Kidney glomerular epithelial cell (primary cell): ENCODE data around the gene XPC.
"Not testable (repeated sequence)": the region's sequence is repeated elsewhere in the genome, so short reads cannot be mapped to it uniquely, and the experiment has no call there.

Experiments
- DNase-seq: peaks from one replicate; lab custom pipeline; 2025; lab: John Stamatoyannopoulos, UW

The XPC gene

DNA sequence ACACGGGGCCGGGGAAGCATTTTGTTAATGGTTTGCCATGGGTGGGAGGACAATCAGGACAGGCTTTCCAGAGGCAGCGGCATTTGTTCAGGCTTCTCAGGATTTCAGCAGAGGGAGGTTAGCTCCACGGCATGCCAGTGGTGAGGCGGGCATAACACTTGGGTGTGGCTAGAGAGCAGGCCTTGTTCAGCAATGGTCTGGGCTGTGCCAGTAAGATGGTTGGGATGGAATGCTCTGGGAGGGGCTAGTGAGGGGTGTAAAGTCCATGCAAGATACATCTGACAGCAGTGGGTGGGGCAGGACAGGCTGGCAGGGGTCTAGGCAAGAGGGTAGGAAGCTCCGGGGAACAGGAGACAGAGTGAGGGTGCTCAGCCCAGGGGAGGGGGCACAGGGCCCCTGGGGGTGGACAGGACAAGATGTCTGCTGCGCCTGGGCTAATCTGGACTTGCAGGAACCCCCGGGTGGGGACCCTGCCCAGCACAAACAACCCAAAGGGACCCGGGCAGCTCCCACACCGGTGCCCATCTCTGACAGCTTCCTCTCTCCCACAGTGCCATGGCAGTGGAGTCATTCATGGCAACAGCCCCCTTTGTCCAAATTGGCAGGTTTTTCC lies 45.1 kb downstream of the XPC start:
- no peak for DNase-seq

DNA sequence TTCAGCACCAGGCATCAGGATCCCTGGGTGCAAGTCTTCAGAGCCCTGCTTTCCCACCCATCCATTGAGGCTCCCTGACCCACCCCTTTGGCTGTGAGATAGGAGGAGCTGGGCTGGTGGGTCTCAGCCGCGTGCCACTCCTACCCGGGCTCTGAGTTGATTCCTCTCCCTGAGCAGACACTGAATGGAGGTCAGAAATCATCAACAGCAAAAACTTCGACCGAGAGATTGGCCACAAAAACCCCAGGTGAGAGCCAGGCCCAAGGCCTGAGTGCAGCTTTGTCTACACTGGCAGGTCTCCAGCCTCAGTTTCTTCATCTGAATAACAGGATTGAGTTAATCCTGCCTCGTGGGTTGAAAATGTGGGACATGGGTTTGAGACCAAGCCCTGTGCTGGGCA lies 45.7 kb downstream of the XPC start:
- DNase-seq: no peak

DNA sequence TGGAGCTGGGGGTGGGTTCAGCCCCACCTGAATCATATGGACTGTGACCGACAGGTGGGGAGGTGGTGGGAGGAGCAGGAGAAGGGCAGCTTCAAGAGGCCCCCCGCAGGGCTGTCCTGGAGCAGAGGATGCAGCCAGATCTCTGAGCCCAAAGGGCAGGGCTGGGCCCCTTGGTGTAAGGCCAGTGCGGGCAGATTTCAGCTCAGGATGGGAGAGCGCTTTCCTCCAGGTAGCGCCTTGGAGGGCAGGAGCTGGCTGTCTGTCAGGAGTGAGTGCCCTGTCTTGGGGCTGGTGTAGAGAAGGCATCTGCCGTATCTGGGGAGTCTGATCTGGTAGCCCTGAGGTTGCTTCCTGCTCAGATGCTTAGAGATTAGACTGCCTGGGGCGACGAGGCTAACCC lies 46.3 kb downstream of the XPC start:
- DNase-seq: no peak

DNA sequence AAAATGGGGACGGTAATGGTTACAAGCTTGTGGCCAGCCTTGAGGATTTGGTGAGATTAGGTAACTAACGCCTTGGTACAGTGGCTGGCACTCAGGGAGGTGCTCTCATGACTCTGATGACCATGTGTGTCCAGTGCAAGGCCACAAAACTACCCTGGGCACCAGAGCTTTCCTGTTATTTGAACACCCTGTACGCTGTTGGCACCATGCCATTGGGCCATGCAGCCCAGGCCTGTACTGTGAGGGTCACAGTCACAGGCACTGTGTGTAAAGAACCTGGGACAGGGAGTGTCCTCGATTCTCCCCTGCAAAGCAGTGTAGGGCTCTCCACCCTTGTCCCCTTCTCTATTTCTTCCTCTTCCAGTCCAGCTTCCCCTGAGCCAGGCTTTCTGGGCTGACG lies 47.3 kb downstream of the XPC start:
- no peak for DNase-seq

DNA sequence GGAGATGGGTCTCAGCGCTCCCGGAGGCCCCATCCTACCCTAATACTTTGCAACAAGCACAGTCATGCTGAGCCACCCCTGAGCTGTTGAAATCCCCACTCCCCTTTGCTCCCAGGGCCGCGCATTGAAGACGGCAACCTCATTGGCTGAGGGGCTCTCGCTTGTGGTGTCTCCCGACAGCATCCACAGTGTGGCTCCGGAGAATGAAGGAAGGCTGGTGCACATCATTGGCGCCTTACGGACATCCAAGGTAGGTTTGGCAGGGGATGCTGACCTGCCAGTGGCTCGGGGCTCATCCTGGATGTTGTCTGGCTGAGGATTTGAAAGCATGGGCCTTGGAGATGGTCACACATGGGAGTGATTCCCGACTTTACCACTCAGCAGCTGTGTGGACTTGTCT lies 47.7 kb downstream of the XPC start:
- DNase-seq: no peak

DNA sequence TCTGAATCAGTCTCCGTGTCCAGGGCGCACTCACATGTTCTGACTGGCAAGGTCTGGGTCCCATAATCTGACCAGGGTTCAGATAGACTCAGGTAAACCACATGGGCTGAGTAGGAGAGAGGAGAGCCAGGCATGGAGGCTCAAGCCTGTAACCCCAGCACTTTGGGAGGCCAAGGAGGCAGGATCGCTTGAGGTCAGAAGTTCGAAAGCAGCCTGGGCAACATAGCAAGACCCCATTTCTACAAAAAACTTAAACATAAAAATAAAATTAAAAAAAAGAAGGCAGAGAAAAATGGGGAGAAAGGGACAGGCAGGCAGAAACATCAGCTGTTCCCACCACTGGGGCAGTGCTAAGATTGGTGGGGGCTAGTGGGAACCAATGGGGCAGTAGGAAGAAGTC lies 48.2 kb downstream of the XPC start:
- no peak for DNase-seq

DNA sequence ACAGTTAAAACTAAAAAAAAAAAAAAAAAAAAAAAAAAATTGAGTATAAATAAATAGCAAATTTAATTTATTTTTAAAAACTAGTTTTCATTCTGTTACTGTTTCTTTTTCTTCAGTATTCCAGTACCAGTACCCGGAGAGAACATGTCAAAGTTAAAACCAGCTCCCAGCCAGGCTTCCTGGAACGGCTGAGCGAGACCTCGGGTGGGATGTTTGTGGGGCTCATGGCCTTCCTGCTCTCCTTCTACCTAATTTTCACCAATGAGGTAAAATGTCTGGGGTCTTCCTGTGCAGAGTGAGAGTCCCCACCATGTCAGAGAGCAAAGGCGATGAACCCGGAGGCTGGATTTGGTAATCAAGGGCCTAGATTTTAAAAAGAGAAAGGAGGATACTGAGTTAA lies 49.1 kb downstream of the XPC start:
- DNase-seq: no peak

DNA sequence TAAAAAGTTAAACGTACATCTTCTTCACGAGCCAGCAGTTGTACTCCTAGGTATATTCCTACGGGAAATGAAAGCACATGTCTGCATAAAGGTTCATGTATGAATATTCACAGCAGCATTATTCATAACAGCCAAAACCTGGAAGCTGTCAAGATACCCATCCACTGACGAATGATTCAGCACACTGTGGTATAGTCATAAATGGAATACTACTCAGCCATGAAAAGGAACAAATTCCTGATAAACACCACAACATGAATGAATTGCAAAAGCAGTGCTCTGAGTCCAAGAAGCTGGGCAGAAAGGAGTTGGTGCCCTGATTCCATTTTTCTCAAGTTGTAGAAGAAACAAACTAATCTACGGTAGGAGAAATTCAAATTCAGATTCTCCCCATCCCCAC lies 49.7 kb downstream of the XPC start:
- DNase-seq: no peak

DNA sequence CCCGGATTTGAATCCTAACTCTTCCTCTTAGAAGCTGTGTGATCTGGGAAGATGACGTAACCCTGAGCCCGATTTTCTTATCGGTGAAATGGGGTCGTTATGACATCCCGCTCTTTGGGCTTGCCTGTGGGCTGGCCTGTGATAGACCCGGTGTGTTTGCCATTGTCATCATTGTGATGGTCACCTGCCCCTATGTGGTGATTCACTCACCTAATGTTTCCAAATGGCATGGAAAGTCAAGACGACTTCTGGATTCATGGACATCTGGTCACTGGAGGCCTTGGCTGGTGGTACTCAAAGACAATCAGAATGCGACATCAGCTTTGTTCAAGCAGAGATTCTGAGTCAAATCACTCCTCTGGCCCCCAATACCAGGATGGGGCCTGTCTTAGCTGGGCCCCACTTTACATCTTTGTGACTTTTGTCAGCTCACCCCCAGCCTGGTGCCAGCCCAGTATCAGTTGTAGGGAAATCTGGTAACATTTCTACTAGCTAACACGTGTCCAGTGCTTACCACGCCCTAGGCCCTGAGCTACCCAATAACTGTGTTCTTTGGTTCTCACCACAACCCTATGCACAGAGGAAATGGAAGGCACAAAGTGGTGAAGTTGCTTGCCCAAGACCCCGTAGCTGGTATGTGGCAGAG lies 50.8 kb downstream of the XPC start:
- no peak for DNase-seq

DNA sequence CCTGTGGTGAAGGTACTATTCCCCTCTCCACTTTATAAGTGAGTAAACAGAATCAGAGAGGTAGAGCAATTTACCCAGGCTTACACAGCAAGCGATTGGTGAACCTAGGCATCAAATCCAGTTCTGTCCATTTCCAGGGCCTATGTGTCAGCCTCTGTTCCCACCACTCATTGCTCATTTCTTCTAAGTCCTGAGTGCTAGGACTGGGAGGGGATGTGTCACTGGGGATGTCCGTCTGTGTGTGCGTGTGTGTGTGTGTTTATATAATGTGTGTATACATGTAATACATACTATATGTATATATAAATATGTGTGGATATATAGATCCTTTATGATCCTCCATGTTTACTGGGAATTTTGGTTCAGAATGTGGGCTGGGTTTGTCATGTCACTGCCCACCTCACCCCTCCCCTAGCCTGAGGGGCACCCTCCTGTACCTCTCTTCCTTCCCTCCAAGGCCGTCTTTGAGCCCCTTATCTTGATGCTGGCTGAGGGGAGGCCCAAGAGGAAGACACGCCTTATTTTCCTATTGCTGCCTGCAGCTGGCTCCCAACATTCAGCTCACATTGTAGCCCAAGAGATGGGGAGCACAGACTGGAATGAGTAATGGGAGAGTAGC lies 51.4 kb downstream of the XPC start:
- no peak for DNase-seq

DNA sequence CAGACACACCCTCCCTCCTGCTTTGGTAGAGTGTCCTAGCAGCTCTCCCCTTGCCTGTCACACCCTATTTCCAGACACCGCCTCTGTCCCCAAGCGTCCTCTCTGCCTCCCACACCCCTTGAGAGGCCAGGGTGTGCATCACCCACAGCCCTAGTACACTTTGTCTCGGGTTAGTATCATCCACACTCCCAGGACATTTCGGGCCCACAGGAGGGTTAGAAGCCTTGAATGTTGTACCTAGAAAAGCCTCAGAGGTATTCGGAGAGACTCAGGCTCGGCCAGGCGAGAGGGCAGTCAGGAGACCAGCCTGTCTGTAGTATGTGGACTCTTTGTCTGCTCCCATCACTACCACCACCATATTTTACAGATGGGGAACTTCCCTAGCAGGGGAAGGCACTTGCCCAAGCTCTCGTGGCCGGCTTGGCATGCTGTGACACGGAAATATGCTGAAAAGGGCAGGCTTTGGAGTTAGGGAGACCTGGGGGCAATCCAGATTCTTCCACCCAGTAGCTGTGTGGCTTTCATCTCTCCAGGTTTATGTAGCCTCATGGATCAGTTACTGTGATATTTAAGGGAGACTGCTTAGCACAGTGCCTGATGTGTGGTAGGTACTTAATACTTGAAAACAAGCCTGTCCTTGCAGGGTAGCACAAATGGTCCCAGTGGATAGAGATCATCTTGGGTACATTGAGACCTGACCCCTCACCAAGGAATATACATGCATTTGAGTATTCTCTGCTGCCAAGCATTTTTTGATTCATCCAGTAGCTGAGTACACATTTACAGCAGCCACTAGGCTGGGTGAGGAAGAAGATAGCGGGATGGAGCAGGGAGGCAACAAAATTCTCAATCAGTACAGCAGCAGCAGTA lies 52.1 kb downstream of the XPC start:
- DNase-seq: no peak

DNA sequence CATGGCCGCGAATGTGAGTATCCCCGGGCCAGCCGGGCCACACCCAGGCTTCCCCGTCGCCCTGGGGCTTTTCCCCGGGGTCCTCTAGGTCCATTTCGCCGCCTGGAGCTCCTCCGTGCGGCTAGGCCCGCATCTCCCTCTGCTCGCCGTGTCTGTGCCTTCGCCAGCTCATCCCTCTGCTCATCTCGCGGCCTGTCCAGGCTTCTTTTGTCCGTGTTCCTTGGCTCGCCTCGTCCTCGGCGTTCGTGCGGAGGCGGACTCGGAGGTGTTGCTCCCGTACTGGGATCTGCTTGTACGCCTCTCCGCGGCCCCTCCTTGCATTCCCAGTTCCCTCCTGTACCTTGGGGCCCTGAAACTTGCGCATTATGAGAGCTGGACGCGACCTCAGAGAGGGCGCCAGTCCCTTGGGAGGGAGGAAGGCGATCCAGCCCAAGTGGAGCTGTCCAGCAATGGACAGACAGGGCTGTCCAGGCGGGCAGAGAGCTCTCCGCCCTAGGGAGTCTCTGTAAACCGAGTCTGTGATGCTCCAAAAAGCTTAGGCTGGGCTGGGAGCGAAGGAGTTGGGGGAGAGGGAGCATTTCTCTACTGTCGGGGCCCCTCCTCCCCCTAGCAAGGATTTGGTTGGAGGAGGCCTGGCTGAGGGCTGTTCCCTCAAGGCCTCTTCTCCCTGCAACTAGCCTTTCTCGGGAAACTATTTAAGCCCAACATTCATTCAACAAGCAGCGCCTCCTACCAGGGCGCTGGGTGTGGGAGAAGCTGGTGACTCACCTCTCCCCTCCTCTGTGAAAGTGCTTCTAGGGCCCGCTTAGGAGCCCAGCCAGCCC lies 53.0 kb downstream of the XPC start:
- DNase-seq: peak; percentile 90

DNA sequence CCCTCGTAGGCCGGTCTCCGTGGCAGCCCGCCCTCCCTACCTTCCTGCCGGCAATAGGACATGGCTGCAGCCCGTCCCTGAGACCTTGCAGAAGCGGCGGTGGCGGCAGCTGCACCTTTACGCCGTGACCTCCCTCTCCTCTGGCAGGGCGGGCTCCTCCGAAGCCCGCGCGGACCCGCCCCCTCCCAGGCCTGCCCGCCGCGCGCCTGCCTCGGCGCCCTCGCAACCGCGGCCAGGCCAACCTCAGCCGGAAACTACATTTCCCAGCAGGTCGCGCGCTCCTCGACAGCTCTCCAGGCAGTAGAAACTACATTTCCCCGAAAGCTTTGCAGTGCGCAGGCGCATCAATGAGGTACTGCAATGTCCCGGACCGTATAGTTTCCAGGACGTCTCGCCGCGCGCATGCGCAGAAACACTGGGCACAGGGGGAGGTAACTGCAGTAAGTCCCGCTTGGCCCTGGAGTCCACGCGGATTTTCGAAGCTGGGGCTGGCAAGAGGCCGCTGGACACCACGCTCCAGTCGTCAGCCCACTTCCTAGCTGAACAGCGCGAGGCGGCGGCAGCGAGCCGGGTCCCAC lies 53.7 kb downstream of the XPC start, which contains the start of the genes CHCHD4 and TMEM43:
Gene CHCHD4 (minus strand): TSS at position 256 of the 578 bp plus-strand sequence. CDS start 194 bp downstream, at position 62.
Gene TMEM43 (plus strand): TSS at position 438 of the 578 bp plus-strand sequence. CDS start 142 bp downstream, outside the sequence.
- peak; percentile 96 for DNase-seq

DNA sequence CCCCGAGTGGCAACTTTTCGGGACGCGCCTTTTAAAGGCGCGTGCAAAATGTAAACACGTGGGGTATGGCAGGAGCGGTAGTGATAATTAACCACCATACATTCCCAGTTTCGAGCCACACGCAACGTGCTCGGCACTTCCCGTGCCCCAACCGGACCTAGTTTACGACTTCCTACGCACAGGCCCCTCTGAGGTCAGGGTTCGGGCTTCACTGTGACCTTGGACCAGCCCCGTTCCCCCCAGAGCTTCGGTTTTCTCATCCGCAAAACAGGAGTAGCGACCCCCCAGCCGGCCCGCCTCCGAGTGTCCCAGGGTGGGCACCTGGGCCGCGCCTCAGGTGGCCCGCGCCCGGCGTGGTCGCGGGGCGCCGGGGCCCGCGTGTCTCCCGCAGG lies 54.2 kb downstream of the XPC start:
- DNase-seq: no peak

DNA sequence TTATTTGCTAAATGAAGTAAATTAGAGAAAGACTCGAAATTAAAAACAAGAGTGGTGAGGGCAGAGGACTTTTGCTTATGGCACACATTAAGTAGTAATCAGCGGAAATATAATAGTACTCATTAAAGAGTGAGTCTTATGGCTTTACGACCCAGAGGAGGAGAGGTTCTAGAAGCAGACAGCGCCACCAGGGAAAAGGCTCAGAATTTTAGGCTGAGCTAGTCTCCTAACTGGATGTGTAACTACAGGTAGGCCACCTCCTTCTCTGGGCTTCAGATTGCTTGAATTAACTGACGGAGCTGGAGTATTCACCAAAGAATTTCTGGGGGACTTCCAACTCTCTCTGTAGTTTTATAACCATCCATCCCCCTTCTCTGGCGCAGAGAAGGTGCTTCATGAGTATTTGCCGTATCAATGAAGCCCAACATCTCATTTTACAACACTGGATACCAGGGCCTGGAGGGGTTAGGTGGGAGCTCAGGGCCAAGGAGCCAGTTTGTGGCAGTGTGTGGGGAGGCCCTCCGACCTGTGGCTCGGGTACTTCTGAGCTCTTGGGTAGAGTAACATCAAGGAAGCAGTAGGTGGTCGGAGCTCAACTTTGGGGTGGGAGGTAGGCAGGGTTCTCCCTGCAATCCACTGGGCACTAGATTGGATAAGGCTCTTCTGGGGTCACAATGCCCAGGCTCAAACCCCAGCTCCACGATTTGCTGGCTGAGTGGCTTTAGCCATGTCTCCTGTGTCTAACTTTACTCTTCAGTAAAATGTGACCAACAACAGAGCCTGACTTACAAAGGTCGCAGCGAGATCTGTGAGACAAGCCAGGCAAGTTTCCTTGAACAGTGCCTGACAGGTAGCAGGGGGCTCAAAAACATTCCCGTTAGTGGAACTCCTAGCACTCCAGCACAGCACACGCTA lies 54.8 kb downstream of the XPC start:
- no peak for DNase-seq

DNA sequence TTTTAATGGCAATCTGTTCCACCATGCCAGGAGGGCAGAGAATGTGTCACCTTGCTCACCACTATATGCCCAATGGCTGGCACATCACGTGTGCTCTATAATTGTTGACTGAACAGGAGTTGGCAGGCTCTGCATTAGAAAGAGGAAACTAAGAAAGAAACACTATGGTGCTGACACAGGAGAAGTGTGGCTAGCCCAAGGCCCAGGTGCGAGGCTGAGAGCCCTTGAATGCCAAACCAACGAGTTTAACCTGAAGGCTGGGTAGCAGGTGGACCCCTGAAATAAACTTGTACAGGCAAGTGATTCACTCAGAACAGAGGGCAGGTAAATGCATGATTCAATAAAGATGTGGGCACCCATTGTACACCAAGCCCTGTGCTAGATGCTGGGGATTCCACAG lies 56.1 kb downstream of the XPC start:
- DNase-seq: no peak

DNA sequence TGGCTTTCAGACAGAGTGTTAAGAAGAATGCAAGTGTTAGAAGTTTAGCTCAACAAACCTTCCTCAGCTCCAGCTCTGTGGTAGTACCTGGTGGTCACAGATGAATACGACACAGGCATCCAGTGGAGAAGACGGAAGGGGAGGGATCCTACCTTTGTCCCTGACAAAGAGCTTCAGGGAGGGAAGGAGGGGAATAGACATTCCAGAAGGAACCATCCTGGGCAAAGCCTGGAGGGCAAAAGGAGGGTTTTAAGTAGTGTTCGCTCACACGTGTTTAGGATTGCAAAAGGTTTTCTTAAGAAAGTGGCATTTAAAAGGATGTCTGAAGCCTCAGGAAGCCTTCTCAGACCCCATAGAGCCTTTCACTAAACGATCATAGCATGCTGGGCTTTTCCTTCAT lies 56.5 kb downstream of the XPC start:
- no peak for DNase-seq

DNA sequence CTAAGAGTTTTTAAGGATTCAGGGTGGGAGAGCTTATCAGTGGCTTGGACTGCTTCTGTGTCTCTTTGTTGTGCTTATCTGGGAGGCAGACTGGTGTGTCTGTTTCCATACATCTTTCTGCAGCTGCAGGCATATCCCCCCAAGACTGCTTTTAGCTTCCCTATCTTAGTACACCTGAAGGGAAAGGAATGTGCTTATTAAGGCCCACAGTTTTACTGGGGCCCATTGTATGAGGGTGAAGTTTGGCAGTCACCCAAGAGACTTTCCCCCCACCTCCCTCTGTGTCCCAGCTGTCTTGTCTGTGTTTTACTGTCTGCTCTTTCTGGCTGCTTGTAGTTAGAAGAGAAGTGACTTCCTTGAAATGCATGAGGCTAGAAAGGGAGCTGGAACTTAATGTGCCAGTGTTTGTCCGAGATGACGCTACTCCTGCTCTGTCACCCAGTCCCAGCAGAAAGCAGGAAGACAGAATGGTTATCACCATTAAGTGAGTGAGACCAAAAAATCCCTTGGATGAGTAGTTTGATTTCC lies 57.4 kb downstream of the XPC start:
- DNase-seq: not testable (repeated sequence)

DNA sequence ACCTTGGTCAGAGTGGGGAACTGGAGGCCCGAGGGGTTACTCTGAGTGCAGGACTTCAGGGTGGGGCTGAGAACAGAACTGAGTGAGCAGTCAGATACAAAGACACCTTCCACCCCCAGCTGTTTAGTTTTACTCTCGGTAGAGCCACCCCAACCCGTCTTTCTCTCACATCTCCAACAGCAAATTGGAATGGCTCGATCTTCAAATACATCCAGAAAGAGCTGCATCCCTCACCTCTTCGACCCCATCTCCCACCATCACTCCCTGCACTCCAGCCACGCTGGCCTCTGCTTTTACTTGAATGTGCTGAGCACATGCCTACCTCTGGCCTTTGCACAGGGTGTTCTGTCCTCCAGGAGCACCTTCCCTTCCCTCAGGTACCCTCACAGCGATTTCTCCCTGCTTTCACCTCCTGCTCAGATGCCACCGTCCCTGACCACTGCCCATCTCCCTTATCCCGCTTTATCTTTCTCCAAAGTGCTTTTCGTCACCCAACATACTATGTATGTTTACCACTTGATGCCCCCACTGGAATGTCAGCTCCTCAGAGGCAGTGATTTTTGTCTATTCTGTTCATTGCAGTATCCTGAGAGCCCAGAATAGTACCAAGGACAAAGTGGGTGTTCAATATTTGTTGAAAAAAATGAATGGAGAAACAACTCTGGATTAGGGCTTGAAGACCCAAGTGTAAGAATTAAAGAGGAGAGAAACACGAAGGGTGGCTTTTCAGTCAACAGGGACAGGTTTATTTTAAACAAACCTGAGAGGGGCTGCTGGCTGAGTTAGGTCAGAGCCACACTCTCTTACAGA lies 58.1 kb downstream of the XPC start:
- no peak for DNase-seq
